DMS79 treated with DMSO at 0.1 percent for 48 hours (cell line): ENCODE results near the gene CCDC194.
A peak's percentile ranks its signal among the peaks of the same experiment; 100 is the strongest.

Experiments
- DNase-seq: peaks from one replicate; lab custom pipeline; 2025; lab: John Stamatoyannopoulos, UW

The CCDC194 gene

GRCh38 chr19:17393914-17394313, at the start of gene CCDC194:
Gene CCDC194, minus strand, starts transcription at chr19:17394196. Its CDS starts 38 bp downstream, at chr19:17394158.
- no peak for DNase-seq

GRCh38 chr19:17441241-17442021, 47.4 kb upstream of the CCDC194 start:
- peak; percentile 11 for DNase-seq

- DNase-seq, result no peak
Measured at GRCh38 chr19:17436874-17437267, 42.9 kb upstream of the CCDC194 start.

GRCh38 chr19:17436094-17436873, 42.3 kb upstream of the CCDC194 start:
- no peak for DNase-seq

- DNase-seq, result no peak
Measured at GRCh38 chr19:17435218-17435617, 41.2 kb upstream of the CCDC194 start.

GRCh38 chr19:17431417-17431816, 37.4 kb upstream of the CCDC194 start:
- DNase-seq, result no peak

GRCh38 chr19:17429641-17430113, 35.7 kb upstream of the CCDC194 start:
- DNase-seq, result no peak

- no peak for DNase-seq
Measured at GRCh38 chr19:17424743-17425365, 30.9 kb upstream of the CCDC194 start.

- no peak for DNase-seq
Measured at GRCh38 chr19:17423429-17424208, 29.6 kb upstream of the CCDC194 start.

- no peak for DNase-seq
Measured at GRCh38 chr19:17421942-17422341, 27.9 kb upstream of the CCDC194 start.

- DNase-seq, result peak; percentile 6
Measured at GRCh38 chr19:17420475-17420924, 26.5 kb upstream of the CCDC194 start.

GRCh38 chr19:17419621-17420474, 25.9 kb upstream of the CCDC194 start, which contains the start of gene MVB12A:
Gene MVB12A, plus strand, starts transcription at chr19:17420047. Its CDS starts 89 bp downstream, at chr19:17420136.
- peak; percentile 97 for DNase-seq

- DNase-seq, result no peak
Measured at GRCh38 chr19:17419154-17419620, 25.2 kb upstream of the CCDC194 start.

- DNase-seq, result no peak
Measured at GRCh38 chr19:17418710-17419109, 24.7 kb upstream of the CCDC194 start.

GRCh38 chr19:17415121-17415520, 21.1 kb upstream of the CCDC194 start:
- no peak for DNase-seq

GRCh38 chr19:17414097-17414496, 20.1 kb upstream of the CCDC194 start:
- no peak for DNase-seq

- DNase-seq, result no peak
Measured at GRCh38 chr19:17411801-17412200, 17.8 kb upstream of the CCDC194 start.

GRCh38 chr19:17409990-17410389, 16.0 kb upstream of the CCDC194 start:
- DNase-seq, result no peak

- no peak for DNase-seq
Measured at GRCh38 chr19:17406887-17407196, 12.8 kb upstream of the CCDC194 start.

- no peak for DNase-seq
Measured at GRCh38 chr19:17406046-17406886, 12.3 kb upstream of the CCDC194 start.
